RPMI7951 (cell line): ENCODE measurements around the gene PSME3. TPM values are rescaled to one million over a fixed set of nuclear protein-coding genes. Genes with fewer than 3 reads are reported as not detected.

Experiments
- DNase-seq: peaks from one replicate; pipeline ENCODE4 v3.0.0-alpha.2; 2012; ENCODE audit warnings: low read depth
- total RNA-seq: library from RNA; depleted of rRNA; stranded (reverse); fragments of >200 nt; shearing (Covaris generic); gene quantifications from 2 replicates; pipeline ENCODE4 v1.2.3, GENCODE V29; 2014; rRNA removed

The PSME3 gene
- total RNA-seq: 74.4 and 96.1 TPM in 2 replicates

- DNase-seq: peak; percentile 84
Observed at GRCh38 chr17:42832934-42833766, at the start of gene PSME3. Gene PSME3, plus strand, starts transcription at chr17:42833397. Its CDS starts 235 bp downstream, at chr17:42833632.

- DNase-seq: no peak
Observed at GRCh38 chr17:42783791-42784138, 49.4 kb upstream of the PSME3 start.

DNA sequence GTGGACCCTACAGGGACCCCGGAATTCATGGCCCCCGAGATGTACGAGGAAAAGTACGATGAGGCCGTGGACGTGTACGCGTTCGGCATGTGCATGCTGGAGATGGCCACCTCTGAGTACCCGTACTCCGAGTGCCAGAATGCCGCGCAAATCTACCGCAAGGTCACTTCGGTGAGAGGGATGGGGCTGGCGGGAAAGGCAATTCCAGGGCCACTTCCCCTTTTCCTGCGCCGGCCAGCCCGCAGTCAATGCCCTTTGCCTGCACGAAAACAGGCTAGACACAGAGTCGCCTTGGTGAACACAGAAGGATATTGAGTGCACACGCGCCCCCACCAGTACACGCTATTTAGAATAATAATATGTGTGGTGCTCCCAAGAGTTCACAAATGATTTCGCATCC is 48.8 kb upstream of the PSME3 start:
- no peak for DNase-seq

DNA sequence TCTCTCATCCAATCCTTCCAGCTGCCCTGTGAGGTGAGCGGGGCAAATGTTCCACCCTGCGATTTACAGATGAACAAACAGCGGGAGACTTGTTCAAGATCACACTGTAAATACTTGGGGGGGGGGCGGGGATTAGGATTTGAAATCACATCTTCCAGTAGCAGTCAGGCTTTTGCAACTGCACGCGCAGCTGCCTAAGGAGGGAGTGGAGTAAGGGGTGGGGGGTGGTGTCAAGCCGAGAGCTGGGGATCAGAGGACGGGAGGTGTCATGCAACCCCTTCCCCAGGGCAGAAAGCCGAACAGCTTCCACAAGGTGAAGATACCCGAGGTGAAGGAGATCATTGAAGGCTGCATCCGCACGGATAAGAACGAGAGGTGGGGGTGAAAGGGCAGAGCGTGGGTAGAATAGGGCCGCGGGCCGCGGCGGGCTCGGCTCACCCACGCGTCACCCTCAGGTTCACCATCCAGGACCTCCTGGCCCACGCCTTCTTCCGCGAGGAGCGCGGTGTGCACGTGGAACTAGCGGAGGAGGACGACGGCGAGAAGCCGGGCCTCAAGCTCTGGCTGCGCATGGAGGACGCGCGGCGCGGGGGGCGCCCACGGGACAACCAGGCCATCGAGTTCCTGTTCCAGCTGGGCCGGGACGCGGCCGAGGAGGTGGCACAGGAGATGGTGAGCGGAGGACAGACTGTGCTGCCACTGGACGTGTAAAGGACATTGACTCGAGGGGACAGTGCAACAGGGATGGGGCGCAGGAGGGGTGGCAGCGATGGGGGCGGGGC is 48.2 kb upstream of the PSME3 start:
- DNase-seq: no peak

- DNase-seq: no peak
Observed at GRCh38 chr17:42787266-42787665, 45.9 kb upstream of the PSME3 start.

DNA sequence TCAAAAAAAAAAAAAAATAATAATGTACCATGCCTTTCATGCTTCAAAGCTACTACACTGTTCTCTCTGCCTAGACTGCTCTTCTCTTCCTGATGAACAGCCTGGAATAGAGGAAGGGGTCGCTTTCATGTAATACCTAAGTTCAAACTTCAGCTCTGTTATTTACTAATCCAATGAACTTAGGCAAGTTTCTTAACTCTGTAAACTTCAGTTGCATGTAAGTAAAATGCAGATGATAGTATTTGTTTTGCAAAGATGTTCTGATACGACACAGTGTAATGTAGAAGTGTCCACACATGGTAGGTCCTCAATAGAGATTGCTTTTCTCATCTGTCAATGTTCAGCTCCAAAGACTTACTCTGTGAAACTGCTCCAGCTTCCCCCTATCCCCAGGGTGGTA is 41.2 kb upstream of the PSME3 start:
- no peak for DNase-seq

GRCh38 chr17:42792545-42792944 is 40.7 kb upstream of the PSME3 start:
- no peak for DNase-seq

- no peak for DNase-seq
Observed at GRCh38 chr17:42795061-42795460, 38.1 kb upstream of the PSME3 start.

GRCh38 chr17:42795465-42795864 is 37.7 kb upstream of the PSME3 start:
- DNase-seq: no peak

DNA sequence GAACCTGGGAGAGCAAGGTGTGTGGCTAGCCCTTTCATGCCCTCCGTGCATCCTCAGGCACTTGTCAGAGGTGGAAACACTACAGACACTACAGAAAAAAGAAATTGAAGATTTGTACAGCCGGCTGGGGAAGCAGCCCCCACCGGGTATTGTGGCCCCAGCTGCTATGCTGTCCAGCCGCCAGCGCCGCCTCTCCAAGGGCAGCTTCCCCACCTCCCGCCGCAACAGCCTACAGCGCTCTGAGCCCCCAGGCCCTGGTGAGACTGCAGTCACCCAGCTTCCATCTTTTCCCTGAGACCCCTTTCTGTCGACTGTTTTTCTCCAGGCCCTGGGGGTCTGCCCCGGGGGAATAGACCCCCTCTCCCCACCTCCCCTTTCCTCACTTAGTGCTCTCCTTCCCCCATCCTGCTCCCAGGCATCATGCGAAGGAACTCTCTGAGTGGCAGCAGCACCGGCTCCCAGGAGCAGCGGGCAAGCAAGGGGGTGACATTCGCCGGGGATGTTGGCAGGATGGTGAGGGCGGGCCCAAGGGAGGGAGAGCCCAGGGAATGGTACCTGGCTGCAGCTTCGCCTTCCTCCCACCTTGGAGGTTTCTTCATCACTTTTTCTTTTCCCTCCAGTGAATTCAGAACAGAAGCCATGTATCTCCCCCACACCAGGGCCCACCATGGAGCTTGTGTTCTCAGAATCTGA is 37.0 kb upstream of the PSME3 start:
- no peak for DNase-seq

GRCh38 chr17:42797067-42798007 is 35.9 kb upstream of the PSME3 start:
- no peak for DNase-seq

- DNase-seq: no peak
Observed at GRCh38 chr17:42798011-42798382, 35.2 kb upstream of the PSME3 start.

DNA sequence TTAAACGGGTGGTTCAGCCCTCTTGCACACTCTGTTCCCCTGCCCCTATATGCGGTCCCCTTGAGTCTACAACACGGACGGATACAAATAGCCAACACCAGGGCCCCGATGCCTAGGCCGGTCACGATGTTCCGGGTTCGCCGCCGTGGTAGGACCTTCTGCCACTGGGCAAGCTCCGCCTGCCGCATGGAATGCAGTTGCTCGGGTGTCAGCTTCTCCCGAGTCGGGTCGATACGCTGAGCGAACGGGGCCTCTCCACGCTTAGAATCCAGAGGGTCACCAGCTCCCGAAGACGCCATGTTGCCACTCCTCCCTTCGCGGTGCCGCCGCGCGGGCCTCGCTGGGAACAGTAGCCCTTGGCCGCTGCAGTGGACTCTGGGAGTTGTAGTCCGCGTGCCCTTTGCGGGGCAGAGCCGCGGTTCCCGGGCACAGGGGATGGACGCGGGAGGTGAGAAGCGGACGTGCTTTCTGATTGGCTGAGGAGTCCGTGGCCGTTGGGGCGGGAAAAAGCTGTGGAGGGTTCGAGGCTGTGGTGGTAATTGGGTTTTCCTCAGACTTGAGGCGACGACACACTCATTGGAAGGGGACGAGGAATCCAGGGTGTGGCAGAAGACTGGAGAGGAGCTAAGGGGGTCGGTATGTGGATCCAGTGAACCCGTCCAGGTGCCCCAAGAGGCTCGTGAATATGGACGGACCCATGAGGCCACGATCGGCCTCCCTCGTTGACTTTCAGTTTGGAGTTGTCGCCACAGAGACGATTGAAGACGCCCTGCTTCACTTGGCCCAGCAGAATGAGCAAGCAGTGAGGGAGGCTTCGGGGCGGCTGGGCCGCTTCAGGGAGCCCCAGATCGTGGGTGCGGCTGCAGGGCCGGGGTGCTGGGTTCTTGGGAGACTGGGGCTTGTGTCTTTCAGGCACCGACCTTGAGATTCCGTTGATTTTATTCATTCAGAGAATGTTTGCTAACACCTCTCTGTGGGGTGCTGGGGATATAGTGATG is 34.5 kb upstream of the PSME3 start, which contains the start of the genes CNTD1 and COA3:
CNTD1 (plus strand) TSS at position 479 of the 998 bp plus-strand sequence; CDS start at position 686, 207 bp downstream.
COA3 (minus strand) TSS at position 322 of the 998 bp plus-strand sequence; CDS start at position 299, 23 bp downstream.
- DNase-seq: peak; percentile 81

DNA sequence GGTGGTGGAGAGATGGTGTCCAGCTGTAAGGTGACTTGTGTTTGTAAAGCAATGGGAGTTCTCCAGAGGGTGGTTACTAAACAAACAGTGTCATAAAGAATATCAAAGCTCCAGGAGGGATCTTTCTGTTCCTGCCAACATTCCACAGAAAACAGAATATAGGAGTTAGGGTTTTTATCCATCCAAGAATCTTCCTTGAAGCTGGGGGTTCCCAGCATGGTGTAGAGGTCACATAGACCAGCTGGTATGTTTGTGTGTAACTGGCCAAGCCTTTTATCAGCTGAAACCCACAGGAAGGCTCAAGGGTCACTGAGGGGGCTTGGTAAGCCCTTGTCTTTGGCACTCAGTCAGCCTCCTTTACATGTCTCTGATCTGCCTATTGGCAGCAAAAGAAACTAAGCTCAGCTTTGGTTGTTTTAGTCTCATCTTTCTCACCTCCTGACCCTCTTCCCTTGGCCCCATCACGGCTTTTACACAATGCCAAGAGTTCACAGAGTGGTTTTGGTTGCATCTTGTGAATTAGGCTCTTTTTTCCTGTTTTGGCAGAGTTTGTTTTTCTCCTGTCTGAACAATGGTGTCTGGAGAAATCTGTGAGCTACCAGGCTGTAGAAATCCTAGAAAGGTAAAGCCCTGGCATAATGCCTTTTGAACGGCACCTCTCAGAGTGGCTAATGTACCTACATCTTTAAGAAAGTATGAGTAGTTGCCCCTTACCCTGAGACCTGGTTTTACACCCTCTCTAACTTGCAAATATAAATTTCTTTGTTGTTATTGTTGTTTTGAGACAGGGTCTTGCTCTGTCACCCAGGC is 29.9 kb upstream of the PSME3 start:
- DNase-seq: no peak

- DNase-seq: no peak
Observed at GRCh38 chr17:42804918-42805367, 28.3 kb upstream of the PSME3 start.

DNA sequence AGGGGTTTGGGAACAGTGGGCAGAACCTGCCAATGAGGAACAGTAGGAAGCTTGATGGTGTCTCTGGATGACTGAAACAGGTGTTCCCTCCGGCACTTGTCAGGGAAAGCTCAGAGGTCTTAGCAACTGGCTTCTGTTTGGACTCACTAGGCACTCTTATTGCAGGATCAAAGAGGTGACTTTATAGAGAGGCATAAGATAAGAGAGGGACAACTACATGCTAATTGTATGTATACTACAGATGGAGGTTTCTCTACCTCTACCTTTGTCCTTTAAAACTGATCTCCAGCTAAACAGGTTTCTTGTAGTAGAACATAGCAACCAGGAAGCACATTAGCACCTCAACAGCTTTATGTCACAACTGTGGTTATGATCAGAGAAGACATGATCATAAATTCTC is 26.9 kb upstream of the PSME3 start:
- no peak for DNase-seq

DNA sequence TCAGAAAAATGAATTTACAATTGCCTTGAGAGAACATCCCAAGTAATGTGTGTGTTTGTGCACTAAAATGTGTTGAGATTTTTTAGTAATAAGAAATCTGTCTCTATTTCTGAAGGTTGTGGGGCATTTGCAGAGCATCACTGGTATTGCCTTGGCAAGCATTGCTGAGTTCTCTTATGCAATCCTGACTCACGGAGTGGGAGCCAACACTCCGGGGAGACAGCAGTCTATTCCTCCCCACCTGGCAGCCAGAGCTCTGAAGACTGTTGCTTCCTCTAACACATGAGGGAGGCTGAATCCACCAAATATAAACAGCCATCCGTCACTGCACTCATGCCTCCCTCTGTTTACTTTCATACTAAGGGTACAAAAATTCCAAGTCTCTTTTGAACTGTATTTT is 23.9 kb upstream of the PSME3 start:
- DNase-seq: peak; percentile 50

- DNase-seq: peak; percentile 87
Observed at GRCh38 chr17:42814633-42815399, 18.4 kb upstream of the PSME3 start.
